Loucy (cell line): ENCODE measurements around the gene OR11H6.
"Not testable (repeated sequence)": the region's sequence is repeated elsewhere in the genome, so short reads cannot be mapped to it uniquely, and the experiment has no call there.

Source experiments
- H2AFZ ChIP-seq: fragments of 200-600 bp; sonication (generic); 2 replicates; pipeline ENCODE4 v1.6.0; 2016; ENCODE audit warnings: antibody characterized with exemption, mild to moderate bottlenecking, low read length, moderate library complexity
- H3F3A ChIP-seq: fragments of 200-600 bp; 2 replicates; pipeline ENCODE4 v1.6.0; 2016; ENCODE audit warnings: antibody characterized with exemption, low read depth, mild to moderate bottlenecking
- H3K27me3 ChIP-seq: fragments of 200-600 bp; sonication (generic); 2 replicates; pipeline ENCODE4 v1.6.1; 2014; ENCODE audit warnings: low read length, mild to moderate bottlenecking; ENCODE audit not compliant: insufficient read depth, poor library complexity, severe bottlenecking
- H3K36me3 ChIP-seq: fragments of 200-600 bp; sonication (generic); 2 replicates; pipeline ENCODE4 v1.6.1; 2016; ENCODE audit warnings: low read length; ENCODE audit not compliant: insufficient read depth
- H3K4me1 ChIP-seq: fragments of 200-600 bp; sonication (generic); 2 replicates; pipeline ENCODE4 v1.5.1; 2014; ENCODE audit warnings: low read length, mild to moderate bottlenecking; ENCODE audit not compliant: insufficient read depth, poor library complexity, severe bottlenecking
- H3K4me2 ChIP-seq: fragments of 200-600 bp; sonication (generic); 2 replicates; pipeline ENCODE4 v1.6.0; 2014; ENCODE audit warnings: antibody characterized with exemption, low read length, low read depth, mild to moderate bottlenecking; ENCODE audit not compliant: poor library complexity, severe bottlenecking
- H3K4me3 ChIP-seq: fragments of 200-600 bp; sonication (generic); 2 replicates; pipeline ENCODE4 v1.5.1; 2014; ENCODE audit warnings: low read length, mild to moderate bottlenecking, mixed read lengths; ENCODE audit not compliant: poor library complexity, severe bottlenecking
- H3K79me2 ChIP-seq: fragments of 200-600 bp; sonication (generic); 2 replicates; pipeline ENCODE4 v1.6.1; 2014; ENCODE audit warnings: low read length; ENCODE audit not compliant: insufficient read depth
- H3K9ac ChIP-seq: fragments of 200-600 bp; sonication (generic); 2 replicates; pipeline ENCODE4 v1.6.0; 2014; ENCODE audit warnings: mild to moderate bottlenecking, low read depth, low read length, moderate library complexity; ENCODE audit not compliant: poor library complexity, severe bottlenecking
- H3K9me2 ChIP-seq: fragments of 200-600 bp; sonication (generic); replicated peaks from 2 replicates; pipeline ENCODE4 v1.6.1; 2016; ENCODE audit warnings: low read depth, low read length, mixed read lengths
- H3K9me3 ChIP-seq: fragments of 200-600 bp; sonication (generic); 2 replicates; pipeline ENCODE4 v1.6.1; 2014; ENCODE audit warnings: mild to moderate bottlenecking, antibody characterized with exemption, low read length, low read depth; ENCODE audit not compliant: insufficient read depth
- H4K20me1 ChIP-seq: fragments of 200-600 bp; sonication (generic); 2 replicates; pipeline ENCODE4 v1.6.0; 2014; ENCODE audit warnings: antibody characterized with exemption, low read length, mild to moderate bottlenecking; ENCODE audit not compliant: insufficient read depth, poor library complexity, severe bottlenecking
- CTCF ChIP-seq: fragments of 200-600 bp; sonication (generic); conservative IDR thresholded peaks from 2 replicates; pipeline ENCODE4 v1.5.1; 2014; ENCODE audit warnings: mild to moderate bottlenecking, antibody characterized with exemption, low read length
- EZH2phosphoT487 ChIP-seq: fragments of 200-600 bp; IDR thresholded peaks from 2 replicates; pipeline ENCODE4 v1.6.1; 2018; ENCODE audit warnings: antibody characterized with exemption, mild to moderate bottlenecking, moderate library complexity, borderline replicate concordance

The OR11H6 gene

GRCh38 chr14:20247646-20248246 is 24.2 kb downstream of the OR11H6 start:
- Histone ChIP-seq H3K9me3 (no peaks in the 10 kb centered on the region), H3K36me3 (no peaks in the 10 kb centered on the region), H3K4me3 (no peak overlapping the region), H3K9me2 (no peaks in the 10 kb centered on the region), H3K9ac (no peak overlapping the region), H3K4me1 (no peaks in the 10 kb centered on the region), H3K27me3 (no peaks in the 10 kb centered on the region), H4K20me1 (no peaks in the 10 kb centered on the region), H3F3A (no peaks in the 10 kb centered on the region), H2AFZ (no peak overlapping the region), H3K4me2 (no peak overlapping the region), H3K79me2 (no peaks in the 10 kb centered on the region)
- TF ChIP-seq CTCF: peak; percentile 52
- TF ChIP-seq EZH2phosphoT487: no peak

GRCh38 chr14:20262642-20263128 is 39.2 kb downstream of the OR11H6 start:
- Histone ChIP-seq H3K36me3 (no peaks in the 10 kb centered on the region), H4K20me1 (no peaks in the 10 kb centered on the region), H3K9me3 (no peaks in the 10 kb centered on the region), H3K4me2 (no peak overlapping the region), H3K4me1 (no peaks in the 10 kb centered on the region), H3F3A (no peaks in the 10 kb centered on the region), H3K27me3 (no peaks in the 10 kb centered on the region), H3K79me2 (no peaks in the 10 kb centered on the region), H3K4me3 (no peak overlapping the region), H2AFZ (no peak overlapping the region), H3K9ac (no peak overlapping the region), H3K9me2 (no peaks in the 10 kb centered on the region)
- no peak for TF ChIP-seq EZH2phosphoT487
- TF ChIP-seq CTCF: no peak

GRCh38 chr14:20264361-20264760 is 40.9 kb downstream of the OR11H6 start:
- not testable (repeated sequence) for H3K27me3 ChIP-seq, H3K4me2 ChIP-seq, H4K20me1 ChIP-seq, H3K36me3 ChIP-seq, H3K79me2 ChIP-seq, H3K4me3 ChIP-seq, H3K9me3 ChIP-seq, H2AFZ ChIP-seq, H3F3A ChIP-seq, H3K9me2 ChIP-seq, H3K4me1 ChIP-seq, H3K9ac ChIP-seq

GRCh38 chr14:20274062-20274461 is 50.6 kb downstream of the OR11H6 start:
- TF ChIP-seq EZH2phosphoT487: no peak
- TF ChIP-seq CTCF: no peak
- Histone ChIP-seq H3K9me2 (no peaks in the 10 kb centered on the region), H3K4me1 (peaks cover 8% of the 10 kb centered on the region), H3K4me2 (no peak overlapping the region), H3K9ac (no peak overlapping the region), H3K4me3 (no peak overlapping the region), H3K27me3 (no peaks in the 10 kb centered on the region), H3F3A (no peaks in the 10 kb centered on the region), H3K79me2 (no peaks in the 10 kb centered on the region), H2AFZ (no peak overlapping the region), H3K36me3 (no peaks in the 10 kb centered on the region), H3K9me3 (peaks cover 9% of the 10 kb centered on the region; the same call in 1 of the 2 replicates), H4K20me1 (no peaks in the 10 kb centered on the region)
